CD14-positive monocyte (primary cell): ENCODE measurements around the gene KIAA1328. TPM values are rescaled to one million over a fixed set of nuclear protein-coding genes. Genes with fewer than 3 reads are reported as not detected.
A peak's percentile ranks its signal among the peaks of the same experiment; 100 is the strongest.

Experiments
- DNase-seq, 3 donors: peaks; one replicate each; pipeline ENCODE4 v3.0.0-alpha.2; 2011 to 2022
- H2AFZ ChIP-seq: 2 replicates; pipeline ENCODE4 v1.6.0; 2012; ENCODE audit warnings: mild to moderate bottlenecking, low read depth, low read length, inconsistent platforms; ENCODE audit not compliant: insufficient read depth, poor library complexity, severe bottlenecking
- H3K27ac ChIP-seq, 2 donors: 1 replicate in 1 of 2; 2 replicates in 1 of 2; pipeline ENCODE4 v1.5.1; 2012 to 2013; ENCODE audit warnings: low read length in 2 of 2, control low read depth in 1 of 2, inconsistent platforms in 1 of 2, low read depth in 1 of 2, mild to moderate bottlenecking in 1 of 2
- H3K27me3 ChIP-seq, 2 donors: one replicate each; pipeline versions ENCODE4 v1.6.0 to v1.6.1; 2011 to 2013; ENCODE audit warnings: low read length in 2 of 2; ENCODE audit not compliant: control insufficient read depth in 2 of 2, insufficient read depth in 2 of 2
- H3K36me3 ChIP-seq, 2 donors: replicated peaks in 1 of 2; 1 replicate in 1 of 2; 2 replicates in 1 of 2; pipeline versions ENCODE4 v1.5.1 to v1.6.1; 2012 to 2013; ENCODE audit warnings: low read length in 2 of 2, control low read depth in 1 of 2, inconsistent platforms in 1 of 2, mild to moderate bottlenecking in 1 of 2; ENCODE audit not compliant: insufficient read depth in 2 of 2, control insufficient read depth in 1 of 2
- H3K4me1 ChIP-seq, 2 donors: 1 replicate in 1 of 2; 2 replicates in 1 of 2; pipeline versions ENCODE4 v1.5.1 to v1.6.1; 2012 to 2013; ENCODE audit warnings: low read length in 2 of 2, control low read depth in 1 of 2, inconsistent platforms in 1 of 2, mild to moderate bottlenecking in 1 of 2, moderate library complexity in 1 of 2; ENCODE audit not compliant: insufficient read depth in 2 of 2, control insufficient read depth in 1 of 2
- H3K4me2 ChIP-seq: replicated peaks from 2 replicates; pipeline ENCODE3; 2012; ENCODE audit warnings: low read length, moderate library complexity, mild to moderate bottlenecking; ENCODE audit not compliant: poor library complexity, severe bottlenecking; ENCODE audit errors: extremely low read depth
- H3K4me3 ChIP-seq, 3 experiments: fragments of 200-600 bp in 1 of 3; sonication (generic) in 1 of 3; replicated peaks in 1 of 3; 1 replicate in 2 of 3; 2 replicates in 1 of 3; pipeline ENCODE4 v1.5.1; 2011 to 2013; ENCODE audit warnings: low read length in 3 of 3, mild to moderate bottlenecking in 3 of 3, control low read depth in 2 of 3, low read depth in 2 of 3, inconsistent platforms in 1 of 3, moderate library complexity in 1 of 3
- H3K79me2 ChIP-seq: 2 replicates; pipeline ENCODE4 v1.6.0; 2012; ENCODE audit warnings: mild to moderate bottlenecking, control low read depth, inconsistent platforms, low read length, moderate library complexity; ENCODE audit not compliant: insufficient read depth
- H3K9ac ChIP-seq: 2 replicates; pipeline ENCODE4 v1.6.0; 2017; ENCODE audit warnings: low read length, mild to moderate bottlenecking; ENCODE audit not compliant: insufficient read depth, poor library complexity, severe bottlenecking
- H3K9me3 ChIP-seq, 2 donors: replicated peaks in 1 of 2; 1 replicate in 1 of 2; 2 replicates in 1 of 2; pipeline versions ENCODE4 v1.5.1 to v1.6.1; 2012 to 2013; ENCODE audit warnings: low read length in 2 of 2, control low read depth in 1 of 2; ENCODE audit not compliant: control insufficient read depth in 1 of 2, insufficient read depth in 1 of 2
- H4K20me1 ChIP-seq: 2 replicates; pipeline ENCODE4 v1.6.0; 2012; ENCODE audit warnings: mild to moderate bottlenecking, low read length, control low read depth, moderate library complexity; ENCODE audit not compliant: insufficient read depth
- H3K27ac Mint-ChIP-seq, 7 donors: one replicate each; pipeline ENCODE4 v1.8.0; 2020; ENCODE audit warnings: mild to moderate bottlenecking in 7 of 7, mixed read lengths in 7 of 7, moderate library complexity in 6 of 7, inconsistent platforms in 2 of 7
- H3K27me3 Mint-ChIP-seq, 3 donors: one replicate each; pipeline ENCODE4 v1.8.0; 2021 to 2022; ENCODE audit warnings: low read depth in 3 of 3, mild to moderate bottlenecking in 3 of 3, mixed read lengths in 3 of 3, moderate library complexity in 3 of 3, inconsistent platforms in 1 of 3
- H3K36me3 Mint-ChIP-seq, 2 donors: one replicate each; pipeline ENCODE4 v1.8.0; 2020; ENCODE audit warnings: mixed read lengths in 2 of 2, inconsistent platforms in 1 of 2, mild to moderate bottlenecking in 1 of 2
- H3K4me1 Mint-ChIP-seq: one replicate; pipeline ENCODE4 v1.8.0; 2020; ENCODE audit warnings: mild to moderate bottlenecking, mixed read lengths
- H3K4me3 Mint-ChIP-seq, 2 donors: one replicate each; pipeline ENCODE4 v1.8.0; 2020; ENCODE audit warnings: mild to moderate bottlenecking in 2 of 2, mixed read lengths in 2 of 2, moderate library complexity in 1 of 2
- H3K9me3 Mint-ChIP-seq, 7 donors: one replicate each; pipeline ENCODE4 v1.8.0; 2020 to 2022; ENCODE audit warnings: mixed read lengths in 7 of 7, mild to moderate bottlenecking in 6 of 7, moderate library complexity in 6 of 7, inconsistent platforms in 2 of 7
- CTCF ChIP-seq: fragments of 200-600 bp; IDR thresholded peaks from one replicate; pipeline ENCODE4 v1.8.0; 2022; ENCODE audit warnings: antibody characterized with exemption, mild to moderate bottlenecking
- WGBS: methylation state at CpG from one replicate; pipeline ENCODE4 v1.1.5; 2013; ENCODE audit warnings: missing lambda C conversion rate; ENCODE audit not compliant: insufficient coverage; 5-methylcytosine and 5-hydroxymethylcytosine counted together
- intact Hi-C, 2 donors: fragments of 100-400 bp; cut with micrococcal nuclease; formaldehyde crosslinking; loops; one replicate each; pipeline versions ENCODE4 v1.15.0 to v1.15.1; 2023
- polyA plus RNA-seq, 3 donors: library from polyadenylated mRNA; depleted of rRNA in 1 of 3; unstranded in 2 of 3; stranded (reverse) in 1 of 3; fragments of 300-500 nt in 2 of 3; fragments of >200 nt in 1 of 3; fragmentation: Illumina TruSeq in 2 of 3; gene quantifications; 1 replicate in 2 of 3; 2 replicates in 1 of 3; pipeline ENCODE4 v1.2.3, GENCODE V29; 2012 to 2021

The KIAA1328 gene
- polyA plus RNA-seq, 3 donors, result 3.7 to 3.9 (median 3.8) TPM

GRCh38 chr18:36830158-36830495 is 1.2 kb downstream of the KIAA1328 start:
- Histone ChIP-seq H3K27ac (no peak overlapping the region), H3K4me2 (peak overlapping the region; percentile 85), H3K4me3 (peak overlapping the region in 1 of 3 experiments; percentile 96), H3K9me3 (no peaks in the 10 kb centered on the region), H3K4me1 (peaks cover 16 to 22% of the 10 kb centered on the region in 2 donors), H3K27me3 (no peaks in the 10 kb centered on the region), H3K79me2 (peaks cover 12% of the 10 kb centered on the region), H3K36me3 (no peaks in the 10 kb centered on the region), H4K20me1 (no peaks in the 10 kb centered on the region), H3K9ac (no peak overlapping the region), H2AFZ (peak overlapping the region; percentile 98)
- DNase-seq, result no peak
- no peaks in the 10 kb centered on the region for H3K9me3 Mint-ChIP-seq
- no CpG with 5 or more reads among the region's 1 CpG for WGBS
- peaks cover 0 to 4% of the 10 kb centered on the region in 2 donors for H3K36me3 Mint-ChIP-seq
- H3K4me3 Mint-ChIP-seq, result peak overlapping the region in 1 of 2 donors; percentile 98
- H3K4me1 Mint-ChIP-seq, result peaks cover 23% of the 10 kb centered on the region
- H3K27ac Mint-ChIP-seq, result no peak overlapping the region
- intact Hi-C loops, result no loop called here
- H3K27me3 Mint-ChIP-seq, result peaks cover 0 to 3% (median 0%) of the 10 kb centered on the region in 3 donors
- TF ChIP-seq CTCF, result no peak

DNA sequence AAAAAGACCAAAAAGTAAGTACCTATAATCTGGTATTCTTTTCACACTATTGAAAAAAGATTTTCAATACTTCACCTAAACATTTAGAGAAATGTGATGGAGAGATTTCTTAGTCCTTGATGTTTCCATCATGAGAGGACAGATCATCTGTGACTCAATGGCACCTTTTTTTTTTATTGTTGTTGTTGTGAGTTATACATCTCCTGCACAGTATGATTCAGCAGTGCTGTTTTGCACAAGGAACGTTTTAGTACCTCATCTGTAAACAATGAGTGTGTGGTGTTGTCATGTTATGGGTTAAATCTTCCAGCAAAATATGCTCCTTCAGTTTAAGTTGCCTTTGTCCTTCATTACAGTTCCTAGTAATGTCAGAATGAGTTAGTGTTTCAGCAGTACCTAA is 2.2 kb downstream of the KIAA1328 start:
- Histone ChIP-seq H4K20me1 (no peaks in the 10 kb centered on the region), H3K27ac (no peak overlapping the region), H3K79me2 (peaks cover 4% of the 10 kb centered on the region), H3K4me1 (peaks cover 16 to 22% of the 10 kb centered on the region in 2 donors), H3K9ac (no peak overlapping the region), H3K4me2 (no peak overlapping the region), H3K27me3 (no peaks in the 10 kb centered on the region), H2AFZ (no peak overlapping the region), H3K9me3 (no peaks in the 10 kb centered on the region), H3K4me3 (no peak overlapping the region), H3K36me3 (no peaks in the 10 kb centered on the region)
- Mint-ChIP-seq H3K36me3 (peaks cover 5 to 6% of the 10 kb centered on the region in 2 donors), H3K4me1 (peaks cover 23% of the 10 kb centered on the region), H3K9me3 (no peaks in the 10 kb centered on the region), H3K4me3 (no peak overlapping the region), H3K27ac (no peak overlapping the region), H3K27me3 (peaks cover 0 to 3% (median 0%) of the 10 kb centered on the region in 3 donors)
- intact Hi-C loops, result no loop called here
- TF ChIP-seq CTCF, result no peak
- WGBS, result no CpG with 5 or more reads among the region's 1 CpG
- no peak for DNase-seq
